ENCODE data around the gene SIRT5.
A peak's percentile ranks its signal among the peaks of the same experiment; 100 is the strongest.

SIRT5 gene

GRCh38 chr6:13574571-13575376 lies at the start of gene SIRT5:
TSS of gene SIRT5 (plus strand) at chr6:13574601. CDS start at chr6:13584111, 9,510 bp downstream.
- DNase-seq (ENCODE audit: low read depth), result peak; percentile 52

GRCh38 chr6:13524801-13525508 lies 49.4 kb upstream of the SIRT5 start:
- no peak for DNase-seq (ENCODE audit: low read depth)

DNA sequence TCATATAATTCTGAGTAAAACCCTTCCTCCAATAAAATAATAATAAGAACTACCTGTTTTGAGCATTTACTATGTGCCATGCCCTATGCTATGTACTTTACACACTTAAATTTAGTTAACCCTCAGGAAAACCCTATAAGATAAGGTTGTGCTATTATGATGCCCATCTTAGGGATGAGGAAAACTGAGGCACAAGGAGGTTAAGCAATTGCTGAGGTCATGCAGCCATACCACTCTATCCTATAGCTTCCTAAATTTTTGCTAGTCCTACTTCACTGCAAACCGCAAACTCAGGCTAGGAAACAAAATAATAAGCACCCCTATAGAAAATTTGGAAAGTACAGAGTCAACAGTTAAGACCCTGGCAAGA lies 48.1 kb upstream of the SIRT5 start:
- no peak for DNase-seq (ENCODE audit: low read depth)

- no peak for DNase-seq (ENCODE audit: low read depth)
Measured at GRCh38 chr6:13526727-13527670, 47.4 kb upstream of the SIRT5 start.

DNA sequence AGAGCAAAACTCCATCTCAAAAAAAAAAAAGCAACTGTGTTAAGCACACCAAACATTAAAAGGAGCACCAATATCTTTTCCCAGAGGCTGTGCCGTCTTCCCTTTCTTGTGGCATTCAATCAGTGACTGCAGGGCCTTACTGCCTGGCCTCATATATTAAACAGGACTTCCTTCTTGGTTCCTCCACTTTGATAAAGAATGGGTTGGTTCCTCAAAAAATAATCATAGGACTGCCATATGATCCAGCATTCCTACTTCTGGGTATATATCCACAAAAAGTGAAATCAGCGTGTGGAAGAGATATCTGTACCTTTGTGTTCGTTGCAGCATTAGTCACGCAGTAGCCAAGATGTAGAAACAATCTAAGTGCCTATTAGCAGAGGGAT lies 46.7 kb upstream of the SIRT5 start:
- no peak for DNase-seq (ENCODE audit: low read depth)

DNA sequence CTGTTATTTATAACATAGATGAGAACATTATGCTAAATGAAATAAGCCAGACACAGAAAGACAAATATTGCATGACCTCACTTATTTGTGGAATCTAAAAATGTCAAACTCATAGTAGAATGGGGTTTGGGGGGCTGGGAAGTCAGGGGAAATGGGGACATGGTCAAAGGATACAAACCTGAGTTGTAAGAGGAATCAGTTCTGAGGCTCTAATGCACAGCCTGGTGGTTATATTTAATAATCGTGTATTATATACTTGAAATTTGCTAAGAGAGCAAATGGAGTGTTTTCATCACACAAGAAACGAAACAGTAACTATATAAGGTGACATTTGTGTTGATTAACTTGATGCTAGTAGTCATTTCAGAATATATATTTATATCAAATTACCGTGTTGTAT lies 46.2 kb upstream of the SIRT5 start:
- no peak for DNase-seq (ENCODE audit: low read depth)

DNA sequence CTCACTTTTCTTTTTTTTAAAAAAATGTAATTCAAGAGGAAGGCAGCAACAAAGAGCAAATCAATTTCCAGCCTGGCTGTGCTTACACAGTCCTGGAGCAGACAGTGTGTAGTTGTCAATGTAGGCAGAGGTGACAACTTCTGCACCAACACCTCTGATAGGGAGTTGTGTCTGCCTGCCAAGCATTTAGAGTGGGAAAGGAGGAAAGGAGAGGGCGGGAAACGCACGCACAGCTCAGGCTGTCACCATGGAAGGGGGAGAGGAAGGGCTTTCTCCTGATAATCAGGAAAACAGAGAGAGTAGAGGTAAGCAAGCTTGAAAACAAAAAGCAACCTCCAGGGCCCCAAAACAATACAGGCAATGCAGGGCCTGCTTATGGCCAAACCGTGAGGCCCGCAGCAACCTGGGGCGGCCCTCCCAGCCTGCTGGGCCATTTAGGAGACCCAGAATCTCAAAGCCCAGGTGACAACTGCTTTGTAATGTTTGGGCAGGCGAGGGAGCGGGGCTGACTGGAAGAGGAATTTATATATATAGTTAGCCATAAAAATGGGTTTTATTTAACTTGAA lies 45.5 kb upstream of the SIRT5 start:
- DNase-seq (ENCODE audit: low read depth), result no peak

DNA sequence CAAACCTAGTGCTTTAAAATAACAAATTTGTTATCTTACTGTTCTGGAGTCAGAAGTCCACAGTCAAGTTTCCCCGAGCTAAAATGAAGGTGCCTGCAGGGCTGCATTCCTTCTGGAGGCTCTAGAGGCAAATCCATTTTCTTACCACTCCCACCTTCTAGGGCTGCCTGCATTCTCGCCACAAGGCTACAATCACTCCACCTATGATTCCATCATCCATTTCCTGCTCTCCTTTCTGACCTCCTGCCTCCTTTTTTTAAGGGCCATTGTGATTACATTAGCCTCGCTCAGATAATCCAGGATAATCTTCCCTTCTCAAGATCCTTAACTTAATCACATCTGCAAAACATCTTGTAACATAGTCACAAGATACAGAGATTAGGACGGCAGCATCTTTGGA lies 42.4 kb upstream of the SIRT5 start:
- no peak for DNase-seq (ENCODE audit: low read depth)

DNA sequence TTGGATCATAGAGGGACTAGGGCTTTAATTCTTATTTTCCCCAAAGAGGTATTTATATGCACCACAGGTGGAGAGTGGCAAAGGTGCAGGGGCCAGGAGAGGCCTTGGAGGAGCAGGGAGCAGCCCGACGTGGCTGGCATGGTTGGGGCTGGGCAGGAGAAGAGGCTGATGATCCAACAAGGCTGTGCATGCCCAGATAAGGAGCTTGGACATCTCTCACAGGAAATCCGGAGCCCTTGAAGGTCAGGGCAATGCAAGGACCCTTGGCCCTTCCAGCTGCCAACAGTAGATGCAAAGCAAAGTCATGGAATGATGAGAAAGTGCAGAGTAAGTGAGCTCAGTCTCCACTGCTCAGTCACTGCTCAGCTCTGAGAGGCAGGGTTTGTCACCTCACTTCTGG lies 39.9 kb upstream of the SIRT5 start:
- DNase-seq (ENCODE audit: low read depth), result no peak

- DNase-seq (ENCODE audit: low read depth), result no peak
Measured at GRCh38 chr6:13535306-13535705, 39.1 kb upstream of the SIRT5 start.

DNA sequence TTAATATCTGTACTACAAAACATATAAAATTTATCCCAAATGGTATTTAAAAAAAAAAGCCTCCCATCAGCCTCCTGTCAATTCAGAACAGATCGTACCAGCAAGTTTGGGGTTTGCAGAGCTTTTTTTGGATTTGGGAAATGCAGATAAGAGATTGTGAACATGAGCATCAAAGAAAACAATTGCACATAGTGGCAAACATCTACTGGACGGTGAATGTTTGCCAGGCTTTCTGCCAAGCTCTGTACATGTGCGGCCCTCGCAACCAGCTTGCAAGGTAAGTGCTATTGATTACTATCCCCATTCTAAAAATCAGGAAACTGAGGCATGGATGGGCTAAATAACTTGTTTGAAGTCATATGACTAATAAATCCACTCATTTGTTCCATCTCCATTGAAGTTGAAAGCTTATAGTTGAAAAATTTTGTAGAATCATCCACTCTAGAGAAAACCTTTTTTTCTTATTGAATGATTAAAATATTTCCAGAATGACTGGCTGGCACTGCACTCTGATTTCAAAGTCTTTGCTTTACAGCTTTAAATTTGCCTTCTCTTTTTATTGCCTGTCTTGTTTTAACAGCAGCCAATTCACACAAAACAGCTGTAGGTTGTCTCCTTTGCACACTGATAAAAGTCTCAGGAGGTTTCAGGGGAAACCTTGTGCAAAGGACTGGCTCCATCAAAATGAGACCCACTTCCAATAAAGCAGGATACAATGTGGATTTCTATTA lies 37.4 kb upstream of the SIRT5 start:
- no peak for DNase-seq (ENCODE audit: low read depth)

DNA sequence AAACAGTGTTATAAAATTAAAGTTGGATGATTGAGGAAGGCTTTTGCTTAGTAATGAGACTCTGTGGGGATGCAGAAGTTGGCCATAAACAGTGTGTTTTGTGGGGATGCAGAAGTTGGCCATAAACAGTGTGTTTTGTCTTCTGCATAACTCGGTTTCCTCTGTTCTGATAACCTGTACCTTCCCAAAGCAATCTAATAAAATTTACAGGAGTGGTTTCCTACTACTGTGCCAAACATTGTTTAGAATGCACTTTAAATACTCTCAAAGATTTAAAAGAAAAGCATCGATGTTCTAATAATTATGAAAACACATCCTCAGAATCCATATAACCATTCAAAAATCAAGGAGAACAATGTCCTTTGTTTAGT lies 36.9 kb upstream of the SIRT5 start:
- DNase-seq (ENCODE audit: low read depth), result no peak

DNA sequence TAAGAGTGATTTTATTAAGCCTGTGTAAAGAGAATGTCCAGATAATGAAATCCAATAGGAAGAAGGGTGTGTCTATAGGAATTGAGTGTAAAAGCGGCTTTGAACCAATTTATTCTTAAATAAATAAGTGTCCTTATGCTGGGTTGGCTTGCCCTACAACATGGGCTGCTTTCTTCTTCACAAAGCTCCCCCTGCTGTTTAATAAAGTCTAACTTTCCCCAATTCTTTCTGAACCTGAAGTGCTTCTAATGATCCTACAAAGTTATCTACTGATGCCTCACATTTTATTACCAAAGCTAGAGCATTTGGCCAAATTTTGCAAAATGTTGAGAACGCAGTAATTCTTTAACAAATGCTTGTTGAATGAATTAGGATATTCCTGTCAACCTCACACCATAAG lies 36.3 kb upstream of the SIRT5 start:
- no peak for DNase-seq (ENCODE audit: low read depth)

- DNase-seq (ENCODE audit: low read depth), result no peak
Measured at GRCh38 chr6:13538600-13538999, 35.8 kb upstream of the SIRT5 start.

DNA sequence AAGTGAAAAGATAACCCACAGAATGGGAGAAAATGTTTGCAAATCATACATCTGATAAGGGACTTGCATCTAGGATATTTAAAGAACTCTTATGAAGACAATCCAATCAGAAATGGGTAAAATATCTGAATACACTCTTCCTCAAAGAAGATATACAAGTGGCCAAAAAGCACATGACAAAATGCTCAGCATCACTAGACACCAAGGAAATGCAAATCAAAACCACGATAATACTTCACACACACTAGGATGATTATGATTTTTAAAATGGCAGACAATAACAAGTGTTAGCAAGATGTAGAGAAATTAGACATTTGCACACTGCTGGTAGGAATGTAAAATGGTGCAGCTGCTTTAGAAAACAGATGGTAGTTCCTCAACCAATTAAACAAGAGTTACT lies 34.8 kb upstream of the SIRT5 start:
- no peak for DNase-seq (ENCODE audit: low read depth)

GRCh38 chr6:13541496-13541895 lies 32.9 kb upstream of the SIRT5 start:
- DNase-seq (ENCODE audit: low read depth), result no peak

DNA sequence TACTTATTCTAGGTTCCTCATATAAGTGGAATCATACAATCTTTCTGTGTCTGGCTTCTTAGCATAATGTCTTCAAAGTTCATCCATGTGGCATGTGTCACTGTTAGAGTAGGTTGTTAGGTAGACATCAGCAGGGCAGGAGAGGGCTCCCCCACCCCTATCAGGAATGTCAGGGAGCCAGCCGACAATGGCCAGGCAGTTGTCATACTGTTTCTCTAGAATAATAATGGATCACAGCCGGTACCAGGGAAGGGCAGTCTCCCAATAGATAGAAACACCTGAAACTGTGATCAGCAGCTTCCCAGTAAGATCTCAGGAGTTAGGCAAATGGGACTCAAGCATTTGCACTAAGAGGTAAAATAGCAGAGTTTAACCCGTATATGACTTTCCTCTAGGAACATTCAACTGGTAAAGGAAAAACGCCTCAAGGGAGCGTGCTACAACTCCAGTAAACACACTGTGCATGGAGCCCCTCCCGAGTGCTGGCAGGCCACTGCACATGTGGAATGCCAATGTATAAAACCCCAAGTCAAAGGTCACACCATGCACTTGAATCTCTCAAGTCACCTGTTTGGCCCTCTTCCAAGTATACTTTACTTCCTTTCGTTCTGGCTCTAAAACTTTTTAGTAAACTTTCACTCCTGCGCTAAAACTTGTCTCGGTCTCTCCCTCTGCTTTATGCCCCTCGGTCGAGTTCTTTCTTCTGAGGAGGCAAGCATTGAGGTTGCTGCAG lies 29.8 kb upstream of the SIRT5 start:
- DNase-seq (ENCODE audit: low read depth), result no peak

- DNase-seq (ENCODE audit: low read depth), result no peak
Measured at GRCh38 chr6:13545885-13546284, 28.5 kb upstream of the SIRT5 start.

DNA sequence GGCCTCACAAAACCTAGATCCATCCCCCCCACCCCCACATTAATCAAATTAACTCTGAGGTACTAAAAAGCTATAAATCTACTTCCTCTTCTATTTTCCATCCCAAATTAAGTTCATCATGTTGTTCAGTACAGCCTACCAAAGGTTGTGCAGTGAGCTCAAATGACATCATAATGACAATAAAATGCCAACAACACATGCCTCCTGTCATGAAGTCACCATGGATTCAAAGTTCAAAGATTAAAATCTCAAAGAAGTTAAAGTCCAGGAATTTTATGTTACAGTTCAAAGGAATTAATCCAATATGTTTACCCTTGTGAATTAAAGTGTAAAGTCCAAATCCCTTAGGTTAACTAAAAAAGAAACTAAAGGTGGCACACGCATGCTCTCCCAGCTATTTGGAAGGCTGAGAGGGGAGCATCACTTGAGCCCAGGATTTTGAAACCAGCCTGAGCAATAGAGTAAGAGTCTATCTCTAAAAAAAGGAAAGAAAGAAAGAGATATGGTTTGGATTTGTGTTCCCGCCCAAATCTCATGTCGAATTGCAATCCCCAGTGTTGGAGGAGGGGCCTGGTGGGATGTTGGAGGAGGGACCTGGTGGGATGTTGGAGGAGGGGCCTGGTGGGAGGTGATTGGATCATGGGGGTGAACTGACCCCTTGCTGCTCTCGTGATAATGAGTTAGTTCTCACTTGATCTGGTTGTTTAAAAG lies 25.7 kb upstream of the SIRT5 start:
- DNase-seq (ENCODE audit: low read depth), result no peak

DNA sequence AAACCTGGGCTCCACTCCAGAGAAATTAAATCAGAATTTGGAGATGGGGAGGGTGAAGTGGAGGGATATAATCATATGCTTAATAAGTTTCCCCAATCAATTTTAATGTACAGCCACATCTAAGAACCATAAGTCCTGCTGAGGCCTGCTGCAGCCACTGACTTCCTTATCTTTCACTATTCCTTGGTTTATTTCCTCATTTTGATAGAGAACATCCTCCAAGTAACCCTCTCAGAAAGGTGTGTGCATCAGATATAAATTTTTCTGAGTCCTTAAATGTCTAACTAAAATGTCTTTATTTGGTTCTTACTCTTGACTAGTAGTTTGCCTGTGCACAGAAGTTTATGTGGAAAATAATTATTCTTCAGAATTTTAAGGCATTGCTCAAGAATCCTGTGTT lies 23.7 kb upstream of the SIRT5 start:
- no peak for DNase-seq (ENCODE audit: low read depth)
